Neuronal stem cell (in vitro differentiated cells): Measurements from ENCODE around the gene TPT1.

Source experiments
- DNase-seq: peaks from one replicate; pipeline ENCODE4 v3.0.0-alpha.2; 2013; ENCODE audit warnings: low spot score
- H2AFZ ChIP-seq: one replicate; pipeline ENCODE4 v1.6.1; 2013; ENCODE audit warnings: mild to moderate bottlenecking, low read length, inconsistent platforms
- H2AK5ac ChIP-seq: 2 replicates; pipeline ENCODE4 v1.6.1; 2013; ENCODE audit warnings: low read depth, mild to moderate bottlenecking, inconsistent platforms, low read length, moderate library complexity, mixed read lengths
- H2BK120ac ChIP-seq: 2 replicates; pipeline ENCODE4 v1.6.1; 2013; ENCODE audit warnings: low read depth, mild to moderate bottlenecking, inconsistent platforms, low read length, moderate library complexity, mixed read lengths
- H2BK12ac ChIP-seq: one replicate; pipeline ENCODE4 v1.6.1; 2013; ENCODE audit warnings: low read length, inconsistent platforms
- H2BK15ac ChIP-seq: 2 replicates; pipeline ENCODE4 v1.6.1; 2013; ENCODE audit warnings: mild to moderate bottlenecking, low read length, inconsistent platforms, mixed read lengths
- H2BK5ac ChIP-seq: one replicate; pipeline ENCODE4 v1.6.1; 2013; ENCODE audit warnings: inconsistent platforms, mild to moderate bottlenecking, low read length, moderate library complexity
- H3K14ac ChIP-seq: one replicate; pipeline ENCODE4 v1.6.1; 2013; ENCODE audit warnings: low read length, inconsistent platforms
- H3K18ac ChIP-seq: 2 replicates; pipeline ENCODE4 v1.6.1; 2013; ENCODE audit warnings: low read length, inconsistent platforms
- H3K23ac ChIP-seq: 2 replicates; pipeline ENCODE4 v1.6.1; 2013; ENCODE audit warnings: low read depth, mild to moderate bottlenecking, mixed read lengths, low read length, inconsistent platforms; ENCODE audit not compliant: poor library complexity
- H3K27ac ChIP-seq: replicated peaks from 3 replicates; pipeline ENCODE4 v1.5.1; 2013; ENCODE audit warnings: low read length, inconsistent platforms
- H3K27me3 ChIP-seq, 3 experiments: 2 replicates each; pipeline ENCODE4 v1.6.1; 2013; ENCODE audit warnings: low read length in 3 of 3, mild to moderate bottlenecking in 2 of 3, inconsistent platforms in 1 of 3, low read depth in 1 of 3, mixed read lengths in 1 of 3, moderate library complexity in 1 of 3; ENCODE audit not compliant: control insufficient read depth in 3 of 3, insufficient read depth in 3 of 3
- H3K36me3 ChIP-seq, 2 donors: replicated peaks in 1 of 2; 2 replicates each; pipeline ENCODE4 v1.6.1; 2013; ENCODE audit warnings: low read length in 2 of 2; ENCODE audit not compliant: control insufficient read depth in 2 of 2, insufficient read depth in 2 of 2
- H3K4ac ChIP-seq: 2 replicates; pipeline ENCODE4 v1.6.1; 2013; ENCODE audit warnings: inconsistent platforms, mild to moderate bottlenecking, low read length, moderate library complexity
- H3K4me1 ChIP-seq, 2 donors: 1 replicate in 1 of 2; 2 replicates in 1 of 2; pipeline ENCODE4 v1.6.1; 2013; ENCODE audit warnings: low read length in 2 of 2, low read depth in 1 of 2; ENCODE audit not compliant: control insufficient read depth in 2 of 2, insufficient read depth in 1 of 2
- H3K4me2 ChIP-seq: one replicate; pipeline ENCODE4 v1.6.1; 2013; ENCODE audit warnings: mild to moderate bottlenecking, low read length, inconsistent platforms; ENCODE audit not compliant: insufficient read depth, poor library complexity, severe bottlenecking
- H3K4me3 ChIP-seq, 2 donors: 2 replicates each; pipeline ENCODE4 v1.5.1; 2013; ENCODE audit warnings: low read length in 2 of 2, mild to moderate bottlenecking in 2 of 2, inconsistent platforms in 1 of 2, moderate library complexity in 1 of 2
- H3K79me1 ChIP-seq: one replicate; pipeline ENCODE4 v1.6.1; 2013; ENCODE audit warnings: low read depth, mild to moderate bottlenecking, inconsistent platforms, low read length, moderate library complexity
- H3K9ac ChIP-seq: one replicate; pipeline ENCODE4 v1.6.1; 2013; ENCODE audit warnings: mild to moderate bottlenecking, low read depth, low read length, inconsistent platforms; ENCODE audit not compliant: poor library complexity
- H3K9me3 ChIP-seq, 2 donors: replicated peaks in 1 of 2; 2 replicates each; pipeline versions ENCODE3 to v1.6.1; 2013; ENCODE audit warnings: low read length in 2 of 2, mild to moderate bottlenecking in 2 of 2, inconsistent platforms in 1 of 2, low read depth in 1 of 2, mixed read lengths in 1 of 2, moderate library complexity in 1 of 2; ENCODE audit not compliant: control insufficient read depth in 2 of 2, insufficient read depth in 1 of 2
- H4K8ac ChIP-seq: one replicate; pipeline ENCODE4 v1.6.1; 2013; ENCODE audit warnings: low read depth, mild to moderate bottlenecking, inconsistent platforms, low read length, moderate library complexity
- H4K91ac ChIP-seq: one replicate; pipeline ENCODE4 v1.6.1; 2013; ENCODE audit warnings: low read length, low read depth, mild to moderate bottlenecking, inconsistent platforms; ENCODE audit not compliant: poor library complexity
- WGBS, 2 donors: extraction: QIAGEN DNeasy Blood & Tissue Kit; methylation state at CpG; one replicate each; pipeline ENCODE4 v1.1.7; 2013; ENCODE audit warnings: missing lambda C conversion rate in 2 of 2, mixed read lengths in 1 of 2; ENCODE audit not compliant: insufficient read length in 2 of 2, insufficient replicate concordance in 1 of 2; ENCODE audit errors: extremely low coverage in 2 of 2; 5-methylcytosine and 5-hydroxymethylcytosine counted together

TPT1 gene

DNA sequence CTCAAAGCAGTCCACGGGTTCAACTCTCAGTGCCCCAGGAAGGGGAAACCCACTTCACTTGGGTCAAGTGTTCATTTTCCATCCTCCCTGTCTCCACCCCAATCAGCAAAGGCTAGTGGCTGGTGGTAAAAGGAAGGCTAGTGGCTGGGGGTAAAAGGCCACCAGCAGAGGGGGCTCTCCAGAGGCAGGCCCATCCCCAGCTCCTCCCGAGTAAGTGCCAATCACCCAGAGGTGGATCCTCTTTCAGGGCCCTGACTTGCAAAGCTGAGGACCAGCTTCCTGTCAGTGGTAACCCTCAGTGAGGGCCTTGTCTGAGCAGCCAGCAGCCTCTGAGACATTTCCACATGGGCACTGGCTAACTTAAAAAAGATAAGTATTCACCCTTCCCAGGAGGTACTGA lies 22.0 kb upstream of the TPT1 start:
- Histone ChIP-seq H3K4me2 (no peak overlapping the region), H3K27ac (no peak overlapping the region), H3K36me3 (peaks cover 9 to 63% of the 10 kb centered on the region in 2 donors), H3K9ac (no peak overlapping the region), H3K27me3 (no peaks in the 10 kb centered on the region), H2BK5ac (no peak overlapping the region), H2AK5ac (no peak overlapping the region), H2BK120ac (no peak overlapping the region), H3K23ac (no peak overlapping the region), H3K14ac (no peak overlapping the region), H3K18ac (no peak overlapping the region), H2BK12ac (no peak overlapping the region), H3K79me1 (no peaks in the 10 kb centered on the region), H3K9me3 (peaks cover 4 to 24% of the 10 kb centered on the region in 2 donors), H4K91ac (no peak overlapping the region), H2AFZ (no peak overlapping the region), H3K4me3 (no peak overlapping the region), H3K4ac (no peak overlapping the region), H2BK15ac (no peak overlapping the region), H3K4me1 (no peaks in the 10 kb centered on the region), H4K8ac (no peak overlapping the region)
- no peak for DNase-seq
- WGBS, 2 donors = no CpG with 5 or more reads among the region's 2 CpGs

DNA sequence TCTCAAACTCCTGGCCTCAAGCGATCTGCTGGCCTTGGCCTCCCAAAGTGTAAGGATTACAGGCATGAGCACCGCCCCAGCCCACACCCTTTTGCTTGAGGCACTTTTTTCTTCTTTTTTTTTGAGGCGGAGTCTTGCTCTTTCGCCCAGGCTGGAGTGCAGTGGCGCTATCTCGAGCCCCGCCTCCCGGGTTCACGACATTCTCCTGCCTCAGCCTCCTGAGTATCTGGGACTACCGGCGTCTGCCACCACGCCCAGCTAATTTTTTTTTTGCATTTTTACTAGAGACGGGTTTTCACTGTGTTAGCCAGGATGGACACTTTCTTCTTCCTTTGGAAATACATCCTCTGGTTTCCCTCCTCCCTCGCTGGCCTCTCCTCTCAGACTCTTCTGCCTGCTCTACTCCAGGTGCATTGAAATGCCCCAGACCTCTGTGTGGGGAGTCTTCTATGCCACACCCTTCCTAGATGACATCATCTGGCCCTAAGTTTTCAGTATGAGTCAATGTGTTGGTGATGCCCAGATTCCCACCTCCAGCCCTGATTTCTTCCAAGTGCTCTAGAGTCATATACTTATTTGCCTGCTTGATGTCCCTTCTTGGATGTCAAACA lies 20.7 kb upstream of the TPT1 start:
- H3K4me2 ChIP-seq = no peak overlapping the region

DNA sequence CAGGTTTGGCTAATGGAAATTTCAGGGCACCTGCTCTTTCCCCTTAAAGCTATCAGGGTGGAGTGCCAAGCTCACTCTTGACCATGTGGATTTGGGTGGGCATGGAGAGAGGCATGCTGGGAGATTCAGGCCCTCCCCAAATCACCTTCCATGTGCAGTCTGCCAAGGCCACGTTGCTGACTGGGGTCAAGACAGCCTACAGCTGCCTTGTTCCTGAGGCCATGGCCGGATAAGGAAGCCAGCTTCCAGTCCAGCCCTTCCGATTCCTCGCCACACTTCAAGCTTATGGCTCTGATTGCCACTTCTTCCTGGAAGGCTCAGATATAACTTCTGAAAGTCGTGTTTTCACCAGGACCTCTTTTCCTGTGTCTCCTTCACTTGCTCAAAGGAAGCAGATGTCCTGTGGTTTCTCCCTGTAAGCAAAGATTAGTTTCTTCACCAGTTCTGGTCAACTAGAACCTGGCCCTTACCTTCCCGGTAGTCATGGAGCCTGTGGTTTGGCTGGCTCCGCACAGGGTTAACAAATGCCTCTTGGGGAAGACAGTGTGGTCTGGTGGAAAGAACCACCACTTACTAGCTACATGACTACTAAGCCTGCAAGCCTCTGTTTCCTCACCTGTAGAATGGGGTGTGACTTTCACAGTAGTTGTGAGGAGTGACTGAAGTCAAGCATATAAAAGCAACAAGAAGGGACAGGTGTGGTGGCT lies 16.1 kb upstream of the TPT1 start:
- Histone ChIP-seq H4K8ac (no peak overlapping the region), H2BK120ac (no peak overlapping the region), H3K4me2 (no peak overlapping the region), H2AFZ (no peak overlapping the region), H3K9ac (no peak overlapping the region), H3K4ac (no peak overlapping the region), H3K27ac (no peak overlapping the region), H3K79me1 (no peaks in the 10 kb centered on the region), H3K23ac (no peak overlapping the region), H3K14ac (no peak overlapping the region), H3K27me3 (no peaks in the 10 kb centered on the region), H2BK12ac (no peak overlapping the region), H3K4me1 (no peaks in the 10 kb centered on the region), H3K9me3 (peaks cover 0 to 4% of the 10 kb centered on the region in 2 donors), H2BK5ac (no peak overlapping the region), H4K91ac (no peak overlapping the region), H3K18ac (no peak overlapping the region), H2AK5ac (no peak overlapping the region), H2BK15ac (no peak overlapping the region), H3K36me3 (peaks cover 6 to 81% of the 10 kb centered on the region in 2 donors), H3K4me3 (peak overlapping the region in 1 of 2 donors; percentile 43)
- no CpG with 5 or more reads among the region's 7 CpGs for WGBS, 2 donors
- DNase-seq = no peak

More for the DNA sequence above, 20.7 kb upstream of the TPT1 start:
- no CpG with 5 or more reads among the region's 14 CpGs for WGBS, 2 donors
- no peak overlapping the region for H3K4ac ChIP-seq
- H3K27me3 ChIP-seq = no peaks in the 10 kb centered on the region
- no peak overlapping the region for H3K27ac ChIP-seq
- no peak overlapping the region for H3K14ac ChIP-seq
- H4K8ac ChIP-seq = no peak overlapping the region
- no peak overlapping the region for H3K4me3 ChIP-seq
- H2AFZ ChIP-seq = no peak overlapping the region
- H2BK12ac ChIP-seq = no peak overlapping the region
- H2AK5ac ChIP-seq = no peak overlapping the region
- no peak overlapping the region for H2BK5ac ChIP-seq
- H3K4me1 ChIP-seq = no peaks in the 10 kb centered on the region
- no peaks in the 10 kb centered on the region for H3K79me1 ChIP-seq
- H2BK15ac ChIP-seq = no peak overlapping the region
- H3K23ac ChIP-seq = no peak overlapping the region
- peaks cover 11 to 71% of the 10 kb centered on the region in 2 donors for H3K36me3 ChIP-seq
- no peak for DNase-seq
- H2BK120ac ChIP-seq = no peak overlapping the region
- H3K9me3 ChIP-seq = peaks cover 4 to 24% of the 10 kb centered on the region in 2 donors
- no peak overlapping the region for H3K18ac ChIP-seq
- H4K91ac ChIP-seq = no peak overlapping the region
- no peak overlapping the region for H3K9ac ChIP-seq

DNA sequence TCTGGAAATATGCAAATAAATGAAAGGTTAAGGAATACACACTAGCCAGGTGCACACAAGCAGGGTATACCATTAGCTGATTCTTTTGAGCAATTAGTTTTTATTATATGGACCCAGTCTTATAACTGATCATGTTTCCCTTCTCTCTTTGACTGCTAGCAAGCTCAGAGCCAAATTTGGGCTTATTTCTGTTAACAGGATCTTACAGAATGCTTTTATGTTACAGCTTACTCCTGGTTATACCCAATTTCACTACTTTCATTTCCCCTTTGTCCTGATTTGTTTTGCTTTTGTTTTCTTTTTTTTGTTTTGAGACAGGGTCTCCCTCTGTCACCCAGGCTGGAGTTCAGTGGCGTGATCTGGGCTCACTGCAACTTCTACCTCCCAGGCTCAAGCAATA lies 12.9 kb upstream of the TPT1 start:
- no peaks in the 10 kb centered on the region for H3K4me1 ChIP-seq
- H3K79me1 ChIP-seq = no peaks in the 10 kb centered on the region
- no peak overlapping the region for H4K91ac ChIP-seq
- H3K18ac ChIP-seq = no peak overlapping the region
- H3K14ac ChIP-seq = no peak overlapping the region
- H3K4me2 ChIP-seq = no peak overlapping the region
- DNase-seq = no peak
- no peak overlapping the region for H2BK120ac ChIP-seq
- H2AFZ ChIP-seq = no peak overlapping the region
- no peak overlapping the region for H2BK15ac ChIP-seq
- H3K4me3 ChIP-seq = no peak overlapping the region
- no peak overlapping the region for H2BK12ac ChIP-seq
- H3K9me3 ChIP-seq = peaks cover 0 to 2% of the 10 kb centered on the region in 2 donors
- no peak overlapping the region for H3K4ac ChIP-seq
- peaks cover 11 to 83% of the 10 kb centered on the region in 2 donors for H3K36me3 ChIP-seq
- no peak overlapping the region for H4K8ac ChIP-seq
- WGBS, 2 donors = no CpG with 5 or more reads among the region's 1 CpG
- H3K23ac ChIP-seq = no peak overlapping the region
- H3K27ac ChIP-seq = no peak overlapping the region
- no peaks in the 10 kb centered on the region for H3K27me3 ChIP-seq
- H2BK5ac ChIP-seq = no peak overlapping the region
- no peak overlapping the region for H3K9ac ChIP-seq
- no peak overlapping the region for H2AK5ac ChIP-seq
